GM12892 (cell line): ENCODE data around the gene FOXK2.

ENCODE experiments used
- POLR2A ChIP-seq: IDR thresholded peaks from 2 replicates; pipeline ENCODE4 v1.6.1; 2011; ENCODE audit warnings: low read depth, low read length, control low read depth
- POLR2AphosphoS5 ChIP-seq: IDR thresholded peaks from 2 replicates; pipeline ENCODE4 v1.6.1; 2011; ENCODE audit warnings: low read depth, low read length, control low read depth

- no peak for TF ChIP-seq POLR2A
- TF ChIP-seq POLR2AphosphoS5: no peak
Measured at GRCh38 chr17:82603981-82604448, 84.5 kb downstream of the FOXK2 start.
